Measurements from ENCODE around the gene C12orf60. TPM values are rescaled to one million over a fixed set of nuclear protein-coding genes. Genes with fewer than 3 reads are reported as not detected.

Gene C12orf60
- polyA plus RNA-seq, 12 donors = 0.87 to 2.3 (median 1.3) TPM; not detected in 2

- no peak for DNase-seq
Observed at GRCh38 chr12:14871886-14872285, 68.4 kb downstream of the C12orf60 start.

GRCh38 chr12:14873440-14874185 lies 70.1 kb downstream of the C12orf60 start:
- no peak for DNase-seq

Other genes with a start within 250 kb of the C12orf60 start
- gene PLBD1, start 235.8 kb upstream of the C12orf60 start, polyA plus RNA-seq (ENCODE audit: insufficient read length in 12 of 12) = 10 to 100 TPM in 11 of 12 donors, not detected in 1; 11.2 to 48.2 (median 22.6) TPM
- 1 to 10 TPM in 1 of 12 donors, under 1 TPM in 10, not detected in 1; 0.23 to 7.1 (median 0.33) TPM for gene GUCY2C, start 107.1 kb upstream of the C12orf60 start, polyA plus RNA-seq (ENCODE audit: insufficient read length in 12 of 12)
- 10 to 100 TPM in 11 of 12 donors, not detected in 1; 57.7 to 87.1 (median 67.1) TPM for gene WBP11, start 192 bp upstream of the C12orf60 start, polyA plus RNA-seq (ENCODE audit: insufficient read length in 12 of 12)
- gene SMCO3, start 10.5 kb downstream of the C12orf60 start, polyA plus RNA-seq (ENCODE audit: insufficient read length in 12 of 12) = under 1 TPM in 9 of 12 donors, not detected in 3; 0.05 to 0.39 (median 0.20) TPM
- gene ART4, start 39.9 kb downstream of the C12orf60 start, polyA plus RNA-seq (ENCODE audit: insufficient read length in 12 of 12) = under 1 TPM in 8 of 12 donors, not detected in 4; 0.05 to 0.43 (median 0.30) TPM
- 100 to 1,000 TPM in 11 of 12 donors, not detected in 1; 117 to 441 (median 236) TPM for gene MGP, start 82.2 kb downstream of the C12orf60 start, polyA plus RNA-seq (ENCODE audit: insufficient read length in 12 of 12)
- 1 to 10 TPM in 1 of 12 donors, under 1 TPM in 9, not detected in 2; 0.18 to 1.7 (median 0.31) TPM for gene ERP27, start 134.9 kb downstream of the C12orf60 start, polyA plus RNA-seq (ENCODE audit: insufficient read length in 12 of 12)
- gene ARHGDIB, start 157.9 kb downstream of the C12orf60 start, polyA plus RNA-seq (ENCODE audit: insufficient read length in 12 of 12) = 100 to 1,000 TPM in 1 of 12 donors, 10 to 100 TPM in 10, not detected in 1; 30.3 to 111 (median 39.5) TPM
- not detected for gene PDE6H, start 169.4 kb downstream of the C12orf60 start, polyA plus RNA-seq (ENCODE audit: insufficient read length in 12 of 12)

Measured in muscle of arm (tissue), 12 donors.